OCI-LY3 (cell line): ENCODE measurements around the gene OR2T27.
"Not testable (repeated sequence)": the region's sequence is repeated elsewhere in the genome, so short reads cannot be mapped to it uniquely, and the experiment has no call there.

Experiments
- EZH2phosphoT487 ChIP-seq: fragments of 200-600 bp; shearing (Covaris generic); IDR thresholded peaks from 2 replicates; pipeline ENCODE4 v1.6.1; 2018; ENCODE audit warnings: antibody characterized with exemption, mixed run types, low read depth
- TF ChIP-seq, protein P1 (sequence below): fragments of 200-600, 300-600 bp; sonication (generic); IDR thresholded peaks from 2 replicates; pipeline ENCODE4 v1.5.1; 2014; ENCODE audit warnings: antibody characterized with exemption, low read length, low read depth

- TF ChIP-seq, protein P1, sequence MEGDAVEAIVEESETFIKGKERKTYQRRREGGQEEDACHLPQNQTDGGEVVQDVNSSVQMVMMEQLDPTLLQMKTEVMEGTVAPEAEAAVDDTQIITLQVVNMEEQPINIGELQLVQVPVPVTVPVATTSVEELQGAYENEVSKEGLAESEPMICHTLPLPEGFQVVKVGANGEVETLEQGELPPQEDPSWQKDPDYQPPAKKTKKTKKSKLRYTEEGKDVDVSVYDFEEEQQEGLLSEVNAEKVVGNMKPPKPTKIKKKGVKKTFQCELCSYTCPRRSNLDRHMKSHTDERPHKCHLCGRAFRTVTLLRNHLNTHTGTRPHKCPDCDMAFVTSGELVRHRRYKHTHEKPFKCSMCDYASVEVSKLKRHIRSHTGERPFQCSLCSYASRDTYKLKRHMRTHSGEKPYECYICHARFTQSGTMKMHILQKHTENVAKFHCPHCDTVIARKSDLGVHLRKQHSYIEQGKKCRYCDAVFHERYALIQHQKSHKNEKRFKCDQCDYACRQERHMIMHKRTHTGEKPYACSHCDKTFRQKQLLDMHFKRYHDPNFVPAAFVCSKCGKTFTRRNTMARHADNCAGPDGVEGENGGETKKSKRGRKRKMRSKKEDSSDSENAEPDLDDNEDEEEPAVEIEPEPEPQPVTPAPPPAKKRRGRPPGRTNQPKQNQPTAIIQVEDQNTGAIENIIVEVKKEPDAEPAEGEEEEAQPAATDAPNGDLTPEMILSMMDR = not testable (repeated sequence)
- TF ChIP-seq EZH2phosphoT487 = not testable (repeated sequence)
Observed at GRCh38 chr1:248634991-248635390, 20.3 kb downstream of the OR2T27 start, which contains the start of gene OR2T11.
